HG03108 (cell line): ENCODE results near the gene MDFIC.

Experiments
- ATAC-seq: cut with Tn5 transposase; IDR thresholded peaks from one replicate; pipeline ENCODE4 v1.9.1; 2021; ENCODE audit warnings: moderate library complexity; ENCODE audit not compliant: unreplicated experiment

Gene MDFIC

DNA sequence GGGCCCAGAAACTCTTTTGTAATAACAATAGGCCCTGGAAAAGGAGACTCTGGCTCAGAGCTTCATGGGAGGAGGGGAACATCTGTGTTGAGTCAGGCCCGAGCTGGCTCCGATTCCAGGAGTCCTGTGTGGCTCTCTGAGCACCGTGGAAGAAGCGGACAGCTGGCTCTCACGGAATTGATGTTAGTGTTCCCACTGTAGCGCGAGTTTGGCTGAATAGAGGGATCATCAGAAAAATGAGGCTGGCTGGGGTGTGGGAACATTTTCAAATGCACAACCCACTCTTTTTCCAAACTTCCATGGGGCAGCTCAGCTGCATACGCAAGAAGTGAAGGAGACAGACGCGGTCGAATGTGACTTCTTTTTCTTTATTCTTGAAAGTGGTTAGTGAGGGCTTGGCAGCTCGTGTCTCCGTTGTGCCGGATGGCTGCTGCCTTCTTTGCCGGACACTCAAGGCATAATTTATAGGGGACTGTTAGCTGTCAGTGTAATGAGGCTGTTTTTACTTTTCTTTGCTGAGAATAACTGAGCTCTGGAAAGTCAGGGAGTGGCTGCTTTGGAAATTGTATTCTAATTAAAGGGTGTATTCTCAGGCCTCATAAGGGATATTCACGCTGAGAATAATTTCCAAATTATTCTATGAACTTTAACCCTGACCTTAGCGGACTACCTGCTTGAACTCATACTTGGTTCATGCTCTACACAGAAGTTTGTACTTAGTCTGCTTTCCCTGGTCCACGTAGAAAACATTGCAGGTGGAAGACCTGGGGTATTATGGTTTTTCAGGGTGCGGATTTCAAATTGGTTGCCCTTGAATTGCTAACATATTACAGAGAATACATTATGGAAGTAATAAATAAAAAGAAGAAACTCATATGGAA lies 23.1 kb downstream of the MDFIC start:
- ATAC-seq, result no peak

DNA sequence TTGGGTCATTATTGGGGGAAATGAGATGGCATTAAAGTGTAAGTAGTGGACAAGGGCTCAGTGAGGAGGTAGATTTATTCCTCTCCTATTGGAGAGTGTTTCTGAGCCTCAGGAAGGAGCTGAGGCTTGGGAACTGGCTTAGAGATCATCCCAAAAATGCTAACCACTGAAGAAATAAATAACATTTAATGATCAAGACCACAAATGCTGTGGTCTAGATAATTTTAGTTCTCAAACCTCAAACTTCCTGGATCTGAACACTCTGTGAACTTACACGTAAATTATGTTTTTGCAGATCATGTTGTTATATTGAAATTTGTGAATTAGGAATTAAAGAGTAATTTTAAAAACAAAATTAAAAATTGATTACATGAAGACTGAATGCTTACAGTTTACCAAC lies 27.3 kb downstream of the MDFIC start:
- ATAC-seq, result no peak

DNA sequence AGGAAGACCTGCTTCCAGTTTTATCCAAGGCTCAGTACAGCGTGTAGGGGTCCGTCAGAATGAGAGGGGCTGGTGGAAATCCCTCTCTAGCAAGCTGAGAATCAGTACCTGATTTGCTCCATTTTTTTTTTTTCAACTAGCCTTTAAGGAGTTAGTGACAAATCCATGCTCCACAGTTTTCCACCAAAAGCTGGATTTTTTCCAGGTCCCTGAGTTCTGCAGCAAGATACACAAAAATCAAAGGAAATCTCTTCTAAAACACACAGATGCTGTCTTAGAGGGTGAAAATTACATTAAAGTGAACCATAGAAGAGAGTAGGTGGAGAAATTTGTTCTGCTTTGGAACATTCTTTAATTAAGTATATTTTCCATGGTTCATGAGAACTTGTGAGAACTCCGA lies 30.4 kb downstream of the MDFIC start:
- no peak for ATAC-seq

DNA sequence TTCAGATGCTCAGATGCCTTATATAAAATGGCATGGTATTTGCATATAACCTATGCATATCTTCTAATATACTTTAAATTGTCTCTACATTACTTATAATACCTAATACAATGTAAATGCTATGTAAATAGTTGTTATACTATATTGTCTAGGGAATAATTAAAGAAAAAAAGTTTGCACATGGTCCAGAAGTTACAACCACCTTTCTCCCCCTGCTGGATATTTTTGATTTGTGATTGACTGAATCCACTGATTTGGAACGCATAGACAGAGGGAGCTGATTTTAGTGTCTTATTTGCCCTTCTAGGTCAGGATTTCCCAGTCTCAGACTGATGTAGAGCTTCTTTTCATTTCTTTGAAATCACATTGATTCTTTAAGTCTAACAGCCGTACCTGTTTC lies 31.8 kb downstream of the MDFIC start:
- no peak for ATAC-seq

DNA sequence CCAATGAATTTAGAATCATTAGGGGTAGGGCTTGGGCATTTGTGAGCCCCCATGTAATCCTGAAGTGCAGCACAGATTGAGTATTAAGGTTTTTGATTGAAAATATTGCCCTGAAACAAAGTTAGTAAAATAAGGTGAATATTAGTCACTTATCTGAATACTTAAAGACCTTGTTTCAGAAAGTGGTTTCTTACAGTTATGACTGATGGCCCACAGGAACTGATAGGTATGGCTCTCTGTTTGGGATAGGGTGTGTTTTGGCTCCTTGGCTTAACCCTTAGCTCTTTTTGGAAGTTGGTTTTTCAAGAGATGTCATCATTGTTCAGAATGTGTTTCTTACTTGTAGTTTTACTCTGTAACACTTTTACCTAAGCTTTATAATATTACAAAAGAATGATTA lies 34.8 kb downstream of the MDFIC start:
- peak; percentile 28 for ATAC-seq

DNA sequence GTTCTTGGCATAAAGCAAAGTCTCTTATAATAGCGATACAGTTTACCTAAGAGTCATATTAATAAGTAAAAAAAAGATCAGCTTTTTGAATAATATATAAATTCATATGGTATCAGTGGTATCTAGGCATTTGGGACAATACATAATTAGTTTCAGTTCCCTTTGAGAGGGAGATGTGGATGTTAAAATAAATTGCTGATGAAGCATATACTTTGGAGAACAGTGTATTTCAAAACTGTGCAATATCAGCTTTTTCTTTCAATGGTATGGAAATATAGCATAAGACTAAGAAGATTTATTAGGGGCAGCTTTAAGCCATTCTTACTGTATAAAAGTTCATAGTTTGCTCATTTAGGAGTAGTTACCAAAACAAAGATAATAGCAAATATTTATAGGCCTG lies 35.5 kb downstream of the MDFIC start:
- no peak for ATAC-seq

DNA sequence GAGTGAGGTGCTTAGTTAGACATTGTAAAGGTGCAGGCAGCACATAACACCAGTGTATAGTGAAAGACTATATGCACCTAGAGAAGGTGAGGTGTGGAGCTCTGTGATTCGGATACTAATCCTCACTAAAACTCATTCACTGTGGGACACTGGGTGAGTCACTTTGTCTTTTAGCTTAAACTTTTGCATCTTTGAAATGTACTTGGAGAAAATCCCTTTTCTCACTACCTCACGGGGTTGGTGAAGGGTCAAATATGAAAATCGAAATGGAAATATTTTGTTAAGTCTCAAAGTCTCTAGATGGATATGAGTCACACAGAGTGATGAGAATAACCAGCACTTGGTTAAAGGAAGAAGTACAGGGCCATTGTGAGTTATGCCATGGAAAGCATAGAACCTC lies 38.0 kb downstream of the MDFIC start:
- peak; percentile 68 for ATAC-seq

DNA sequence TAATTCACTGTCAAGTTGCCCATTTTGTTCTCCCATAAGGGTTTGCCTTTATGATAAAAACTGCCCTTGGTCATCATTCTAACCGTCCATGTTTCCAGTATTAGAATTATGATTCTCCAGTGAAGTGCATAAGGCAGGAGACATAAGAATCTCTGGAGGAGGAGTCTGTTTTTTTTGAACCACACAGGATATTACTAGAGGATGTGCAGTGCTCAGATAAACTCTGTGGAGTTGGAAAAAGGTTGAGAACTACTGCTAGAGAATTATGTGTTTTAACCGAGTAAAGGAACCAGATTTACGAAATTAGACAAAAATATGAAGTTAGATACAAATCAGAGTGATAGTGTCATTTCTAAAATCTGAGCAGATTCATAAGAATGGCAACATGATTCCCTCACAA lies 40.5 kb downstream of the MDFIC start:
- no peak for ATAC-seq

DNA sequence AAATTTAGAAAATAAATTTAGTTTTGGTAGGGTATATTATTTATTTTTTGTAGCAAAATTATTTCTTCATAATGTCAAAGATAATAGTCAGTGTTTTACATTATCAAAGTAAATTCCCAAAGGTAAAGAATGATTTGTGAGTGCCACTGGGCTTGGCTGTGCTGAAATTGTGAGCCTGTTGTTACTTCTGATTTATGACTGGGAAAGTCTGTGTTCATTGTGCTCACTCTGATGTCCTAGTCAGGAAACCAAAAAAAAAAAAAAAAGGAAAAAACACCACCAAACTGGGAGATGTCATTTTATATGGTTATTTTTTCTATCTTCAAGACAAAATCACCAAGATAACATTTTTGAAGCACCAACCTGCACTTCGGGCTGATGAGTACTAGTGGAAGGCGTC lies 44.3 kb downstream of the MDFIC start:
- ATAC-seq, result no peak

DNA sequence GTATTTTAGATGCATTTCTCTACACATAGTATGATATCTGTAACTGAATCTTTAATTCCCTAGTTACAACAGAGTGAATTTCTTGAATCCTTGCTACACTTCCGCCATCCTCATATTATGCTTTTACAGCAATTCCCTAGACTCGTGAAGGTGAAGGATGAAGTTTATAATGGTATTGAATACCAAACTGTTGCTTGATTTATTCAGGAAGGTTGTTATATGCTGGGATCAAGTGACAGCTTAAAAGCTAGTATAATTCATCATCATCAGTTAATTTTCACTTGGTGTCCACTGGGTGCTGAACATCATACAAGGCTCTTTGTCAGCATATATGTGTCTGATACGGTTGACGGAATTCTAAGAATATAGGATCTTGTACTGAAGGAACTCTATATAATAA lies 47.2 kb downstream of the MDFIC start:
- no peak for ATAC-seq

DNA sequence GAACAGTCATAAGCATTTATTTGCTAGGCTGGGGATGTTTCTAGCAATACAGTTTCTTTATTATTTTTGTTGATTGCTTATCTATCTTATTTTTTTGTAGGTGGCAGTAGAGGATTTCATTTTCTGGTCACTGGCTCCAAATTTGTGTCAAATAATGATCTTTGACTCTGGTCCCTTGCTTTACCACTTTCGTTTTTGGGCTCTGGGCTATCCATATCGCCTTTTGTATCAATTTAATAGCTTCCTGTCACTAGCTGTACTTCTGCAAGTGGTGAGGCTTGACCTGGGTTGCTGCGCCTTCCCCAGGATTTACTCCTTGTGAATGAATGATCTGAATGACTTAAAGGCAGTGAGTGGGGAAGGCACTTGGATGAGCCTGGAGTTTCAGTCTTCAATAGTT lies 48.4 kb downstream of the MDFIC start:
- no peak for ATAC-seq

DNA sequence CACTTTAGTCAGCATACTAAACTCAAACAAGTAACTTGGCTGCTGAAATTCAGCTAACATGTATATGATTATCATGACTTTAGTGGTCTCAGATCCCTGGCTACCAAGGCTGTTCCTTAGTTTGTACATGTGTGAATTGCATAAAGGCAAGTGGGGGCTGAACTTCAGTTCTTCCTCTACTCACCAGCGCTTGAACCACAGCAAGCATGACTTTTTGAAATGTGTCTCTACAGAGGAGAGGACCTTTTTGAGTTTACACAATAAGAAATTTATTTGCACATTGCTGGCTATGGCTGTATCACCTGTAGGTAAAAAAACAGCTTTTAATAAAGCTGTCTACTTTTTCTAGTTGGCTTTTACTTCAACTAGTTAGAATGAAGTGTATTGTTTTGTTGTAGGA lies 48.8 kb downstream of the MDFIC start:
- no peak for ATAC-seq

DNA sequence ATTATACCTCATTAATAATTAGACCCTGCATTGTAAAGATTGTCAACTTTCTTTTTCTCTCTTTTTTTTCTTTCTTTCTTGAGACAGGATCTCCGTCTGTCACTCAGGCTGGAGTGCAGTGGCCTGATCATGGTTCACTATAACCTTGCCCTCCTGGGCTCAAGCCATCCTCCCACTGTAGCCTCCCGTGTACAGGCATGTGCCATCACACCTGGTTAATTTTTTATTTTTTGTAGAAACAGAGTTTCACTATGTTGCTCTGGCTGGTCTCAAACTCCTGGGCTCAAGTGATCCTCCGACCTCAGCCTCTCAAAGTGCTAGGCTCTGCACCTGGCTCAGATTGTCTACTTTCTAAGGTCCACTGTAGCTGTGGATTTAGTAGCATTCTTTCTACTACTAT lies 50.7 kb downstream of the MDFIC start:
- peak; percentile 38 for ATAC-seq

DNA sequence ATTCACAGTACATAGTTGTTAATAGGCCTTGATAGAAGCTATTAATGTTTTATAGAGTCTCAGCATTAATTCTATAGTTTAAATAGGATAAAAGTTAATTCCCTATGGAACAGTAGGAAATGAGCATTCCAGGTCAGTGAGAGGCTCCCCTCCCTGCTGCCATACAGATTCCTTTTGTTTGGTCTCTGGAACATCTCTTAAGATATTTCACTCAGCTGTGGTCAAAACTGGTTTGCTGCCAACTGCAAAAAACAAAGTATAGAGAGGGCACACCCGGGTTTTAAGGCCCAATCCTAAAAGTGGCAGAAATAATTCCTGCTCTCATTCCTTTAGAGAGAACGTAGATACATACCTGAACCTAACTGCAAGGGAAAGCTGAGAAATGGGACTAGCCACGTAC lies 51.3 kb downstream of the MDFIC start:
- ATAC-seq, result no peak

DNA sequence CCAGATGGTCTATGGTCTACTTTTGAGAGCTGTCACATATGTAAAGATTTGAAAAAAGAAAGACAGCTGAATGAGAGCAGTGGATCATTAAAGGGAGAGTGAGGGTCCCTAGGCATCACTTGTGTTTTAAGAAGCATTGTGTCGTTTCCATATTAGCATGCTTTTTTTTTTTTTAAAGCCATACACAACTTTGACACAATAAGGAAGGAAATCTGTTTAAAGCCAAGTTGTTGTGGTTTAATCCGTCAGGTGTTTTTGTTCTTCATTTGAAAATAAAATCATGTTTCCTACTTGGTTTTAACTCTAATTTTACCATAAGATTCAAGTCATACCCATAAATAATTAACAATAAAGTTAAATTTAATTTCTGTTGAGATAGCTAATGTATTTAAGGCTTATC lies 53.5 kb downstream of the MDFIC start:
- no peak for ATAC-seq

DNA sequence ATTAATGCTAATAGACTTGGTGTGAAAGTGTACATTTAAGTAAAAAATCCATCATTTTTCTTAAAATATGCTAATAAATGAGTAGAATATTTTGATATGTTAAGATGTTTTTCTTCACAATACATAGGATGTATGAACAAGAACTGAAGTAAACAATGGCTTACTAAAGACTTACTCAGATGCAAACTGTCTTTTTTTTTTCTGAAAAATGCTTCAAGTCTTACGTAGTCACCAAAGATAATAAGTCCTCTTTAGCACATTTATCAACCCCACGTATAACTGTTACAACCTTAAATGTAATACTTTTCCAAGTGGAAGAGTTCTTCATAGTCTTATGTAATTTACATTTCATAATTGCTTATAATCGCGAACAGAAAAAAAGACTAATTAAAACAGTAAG lies 54.8 kb downstream of the MDFIC start:
- no peak for ATAC-seq

DNA sequence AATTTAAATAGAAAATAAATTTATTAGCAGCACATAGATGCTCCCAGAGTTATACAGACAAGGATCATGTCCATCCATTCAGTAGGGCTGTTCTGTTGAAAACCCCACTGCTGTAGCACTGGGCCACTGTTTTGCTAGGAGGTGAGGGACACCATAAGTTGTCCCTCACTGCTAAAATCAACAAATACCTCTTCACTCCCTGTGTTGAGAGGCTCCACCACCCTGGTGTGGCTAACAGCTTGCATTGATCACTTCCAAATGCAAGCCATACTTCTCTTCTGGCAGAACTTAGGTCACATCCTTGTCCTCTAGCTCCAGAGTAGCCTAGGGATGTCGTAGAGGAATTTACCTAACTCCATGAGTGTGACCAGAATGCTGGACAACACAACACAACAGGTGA lies 55.4 kb downstream of the MDFIC start:
- ATAC-seq, result no peak

DNA sequence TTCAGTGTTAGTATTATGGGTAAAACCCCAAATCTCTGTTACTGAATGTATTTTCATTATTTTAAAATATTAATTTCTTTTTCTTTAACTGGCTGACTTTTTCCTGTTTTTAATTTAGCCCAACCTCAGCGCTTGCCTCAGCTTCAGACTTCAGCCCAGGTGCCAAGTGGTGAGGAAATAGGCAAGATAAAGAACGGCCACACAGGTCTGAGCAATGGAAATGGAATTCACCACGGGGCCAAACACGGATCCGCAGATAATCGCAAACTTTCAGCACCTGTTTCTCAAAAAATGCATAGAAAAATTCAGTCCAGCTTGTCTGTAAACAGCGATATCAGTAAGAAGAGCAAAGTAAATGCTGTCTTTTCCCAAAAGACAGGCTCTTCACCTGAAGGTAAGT lies 57.5 kb downstream of the MDFIC start:
- no peak for ATAC-seq

DNA sequence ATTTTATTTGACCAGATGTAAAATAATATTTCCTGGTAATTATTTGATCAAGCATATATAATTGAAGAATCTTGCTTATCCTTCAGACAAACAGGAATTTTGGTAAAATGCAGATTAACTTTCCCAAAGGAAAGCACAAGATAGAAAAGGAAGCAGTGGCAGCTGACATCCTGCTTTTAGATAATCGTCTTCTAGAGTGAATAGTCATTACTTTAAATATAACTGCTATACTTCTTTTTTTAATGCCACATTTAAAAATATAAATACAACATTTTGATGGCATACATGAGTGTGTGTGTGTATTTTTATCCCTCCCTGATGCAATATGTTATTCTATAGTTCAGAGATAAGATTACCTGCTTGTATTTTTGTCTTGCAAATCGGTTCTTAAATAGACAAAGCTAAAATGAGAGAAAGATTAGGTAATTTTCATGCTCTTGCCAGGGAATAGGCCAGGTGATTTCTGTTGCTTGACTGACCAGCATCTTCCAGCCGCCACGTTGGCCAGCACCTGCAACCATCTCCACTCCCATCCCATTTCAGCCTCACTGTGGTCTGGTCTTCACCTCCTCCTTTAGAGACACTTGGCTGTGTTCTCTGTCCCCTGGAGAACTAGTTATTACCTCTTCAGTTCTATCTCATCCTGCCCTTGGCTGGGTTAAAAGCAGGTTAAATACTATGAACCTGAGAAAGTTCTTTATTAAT lies 58.1 kb downstream of the MDFIC start:
- ATAC-seq, result no peak

DNA sequence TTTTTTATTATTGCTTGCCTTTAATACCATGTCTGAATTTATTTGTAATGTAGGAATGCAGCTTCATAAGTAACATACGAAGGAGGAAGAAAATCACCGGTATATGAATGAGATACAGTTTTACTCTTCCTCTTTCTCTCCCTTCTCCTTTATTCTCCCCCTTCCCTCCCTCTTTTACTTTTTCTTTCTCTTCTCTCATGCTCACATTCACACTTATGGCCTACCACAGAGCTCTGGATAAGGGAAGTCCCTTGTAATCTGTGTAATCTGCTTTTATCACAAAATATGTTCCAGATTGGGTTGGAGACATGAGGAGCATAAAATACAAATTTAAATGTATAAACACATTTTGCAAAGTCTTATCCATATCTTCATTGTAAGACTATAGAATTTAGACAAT lies 59.4 kb downstream of the MDFIC start:
- ATAC-seq, result no peak

DNA sequence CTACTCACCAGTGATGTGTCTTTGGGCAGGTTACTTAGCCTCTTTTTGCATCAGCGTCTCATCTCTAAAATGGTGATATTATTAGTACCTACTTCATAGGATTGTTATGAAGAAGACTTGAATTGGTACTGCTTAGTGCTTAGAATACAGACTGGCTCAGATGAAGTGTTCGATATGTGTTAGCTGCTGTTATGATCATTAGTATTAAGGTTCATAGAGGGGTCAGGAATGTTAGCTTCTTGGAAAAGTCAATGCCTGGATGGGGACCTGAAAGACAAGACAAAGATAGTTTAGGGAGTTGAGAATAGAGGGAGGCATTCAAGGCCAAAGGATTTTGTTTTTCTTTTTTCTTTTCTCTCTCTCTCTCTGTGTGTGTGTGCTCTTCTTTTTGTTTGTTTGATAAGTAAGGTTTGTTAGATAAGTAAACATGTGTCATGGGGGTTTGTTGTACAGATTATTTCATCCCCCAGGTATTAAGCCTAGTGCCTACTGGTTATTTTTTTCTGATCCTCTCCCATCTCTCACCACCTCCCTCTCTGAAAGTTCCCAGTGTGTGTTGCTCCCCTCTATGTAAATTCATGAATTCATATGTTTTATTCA lies 63.3 kb downstream of the MDFIC start:
- no peak for ATAC-seq
